NCI-H1092 treated with DMSO at 0.1 percent for 48 hours (cell line): ENCODE measurements around the gene POLK.
A peak's percentile ranks its signal among the peaks of the same experiment; 100 is the strongest.
"Not testable (repeated sequence)": the region's sequence is repeated elsewhere in the genome, so short reads cannot be mapped to it uniquely, and the experiment has no call there.

Experiments used
- DNase-seq: peaks from one replicate; lab custom pipeline; 2025; lab: John Stamatoyannopoulos, UW

The POLK gene

DNA sequence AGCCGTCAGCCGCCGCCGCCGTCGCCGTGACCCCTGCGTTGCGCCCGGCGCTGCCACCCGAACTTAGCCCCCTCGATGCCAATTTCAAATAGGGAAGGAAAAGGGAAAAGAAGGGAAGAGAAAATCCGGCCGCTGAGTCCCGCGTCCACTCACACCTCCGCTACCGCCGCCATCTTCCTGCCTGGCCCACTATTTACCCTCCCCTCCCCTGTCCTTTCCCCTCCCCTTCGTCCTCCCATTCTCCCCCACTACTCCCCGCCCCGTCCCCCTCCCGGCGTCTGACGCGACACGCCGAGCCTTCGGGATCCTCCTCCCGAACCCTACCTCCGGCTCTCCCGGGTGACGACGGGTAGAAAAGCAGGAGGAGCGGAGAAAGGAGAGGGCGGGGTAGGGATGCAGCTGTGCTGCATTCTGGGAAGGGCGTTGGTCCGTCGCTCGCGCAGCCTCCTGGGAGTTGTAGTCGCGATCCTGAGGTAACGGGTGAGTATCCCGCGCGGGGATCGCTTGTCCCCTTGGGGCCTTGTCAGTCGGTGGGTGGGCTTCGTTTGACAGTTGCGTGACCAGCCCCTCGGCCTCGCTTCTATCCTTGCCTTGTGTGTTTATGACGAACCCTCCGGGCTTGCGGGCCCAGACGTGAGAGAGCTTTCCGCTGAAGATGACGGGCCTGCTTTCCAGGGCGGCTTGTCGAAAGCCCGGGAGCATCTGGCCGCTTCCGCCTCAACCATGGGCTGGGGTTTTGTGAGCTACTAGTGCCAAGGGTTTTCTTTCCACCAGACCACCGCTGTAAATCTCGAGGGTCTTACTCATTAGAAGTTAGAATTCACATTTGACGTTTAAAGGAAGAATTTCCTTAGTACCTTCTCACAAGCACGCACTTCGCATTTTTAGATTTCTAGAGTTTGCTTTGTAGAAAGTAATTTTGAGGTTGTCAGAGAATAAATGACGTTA, at the start of gene POLK, which contains the start of gene CERT1:
Gene POLK (plus strand): TSS at position 457 of the 948 bp plus-strand sequence.
Gene CERT1 (minus strand): TSS at position 195 of the 948 bp plus-strand sequence. CDS start 422 bp downstream, outside the sequence.
- DNase-seq = peak; percentile 92

DNA sequence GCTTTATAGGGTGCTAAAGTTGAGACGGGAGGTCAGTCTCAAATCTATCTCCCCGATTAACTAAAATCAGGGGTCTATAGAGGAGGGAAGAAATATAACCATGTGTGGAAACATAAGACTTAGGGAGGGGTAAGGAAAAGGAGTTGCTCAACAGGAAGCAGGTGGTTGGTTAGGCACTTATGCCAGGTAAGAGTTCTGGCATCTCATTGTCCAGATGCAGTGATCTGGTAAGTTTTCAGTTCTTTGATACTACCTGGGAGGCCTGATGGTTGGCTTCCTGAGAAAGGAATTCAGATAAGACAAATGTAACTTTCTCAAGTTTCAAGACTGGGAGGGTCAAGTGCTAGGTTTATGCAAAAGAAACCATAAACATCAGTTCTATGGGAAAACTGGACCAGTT, 48.0 kb upstream of the POLK start:
- DNase-seq = no peak

DNA sequence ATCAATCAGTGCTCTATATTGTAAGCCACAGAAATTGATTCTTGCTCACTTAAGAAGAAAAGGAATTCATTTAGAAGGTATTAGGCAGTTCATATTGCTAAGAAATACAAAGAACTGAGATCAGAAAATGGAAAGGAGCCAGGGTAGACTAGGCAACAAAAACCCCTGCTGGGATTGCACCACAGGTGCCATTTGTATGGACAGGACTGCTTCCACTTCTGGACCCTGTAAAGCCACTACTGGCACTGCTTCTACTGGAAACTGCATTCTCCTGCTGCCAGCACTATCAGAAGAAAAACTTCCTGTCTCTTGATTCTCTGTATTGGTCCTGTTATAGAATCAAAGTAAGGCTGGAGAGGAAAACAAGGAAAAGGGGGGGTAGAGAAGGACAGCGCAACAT, 46.2 kb upstream of the POLK start:
- DNase-seq = peak; percentile 20

DNA sequence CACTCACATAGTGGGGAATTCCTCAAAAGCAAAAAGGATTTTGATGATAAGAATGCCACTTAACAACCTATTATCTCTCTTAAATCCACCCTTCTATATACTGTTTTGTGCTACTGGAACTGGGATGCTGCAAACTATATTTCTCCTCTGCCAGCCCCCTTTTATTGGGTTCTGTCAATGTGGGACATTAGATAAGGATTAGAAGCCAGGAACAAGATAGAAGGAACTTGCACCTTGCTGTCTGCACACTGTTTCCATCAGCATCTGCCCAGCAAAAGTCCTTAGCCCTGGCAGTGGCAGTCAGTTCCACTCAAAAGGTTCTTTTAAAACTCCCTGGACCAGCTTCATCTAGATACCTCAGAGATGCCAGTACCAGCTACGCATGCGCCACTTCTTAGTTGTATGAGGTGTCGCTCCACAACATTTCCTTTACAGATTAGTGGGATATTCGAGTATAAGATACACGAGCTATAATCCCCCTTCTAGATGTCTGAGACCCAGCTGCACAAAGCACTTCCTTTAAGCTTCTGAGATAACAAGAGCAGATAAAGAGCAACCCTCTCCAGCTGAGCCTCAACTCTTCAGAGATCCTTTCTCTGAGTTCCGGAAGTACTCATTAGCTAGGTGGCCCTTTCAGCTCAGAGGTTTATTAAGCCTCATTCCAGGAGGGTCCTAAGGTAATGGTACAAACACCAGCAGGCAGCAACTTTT, 45.5 kb upstream of the POLK start:
- no peak for DNase-seq

DNA sequence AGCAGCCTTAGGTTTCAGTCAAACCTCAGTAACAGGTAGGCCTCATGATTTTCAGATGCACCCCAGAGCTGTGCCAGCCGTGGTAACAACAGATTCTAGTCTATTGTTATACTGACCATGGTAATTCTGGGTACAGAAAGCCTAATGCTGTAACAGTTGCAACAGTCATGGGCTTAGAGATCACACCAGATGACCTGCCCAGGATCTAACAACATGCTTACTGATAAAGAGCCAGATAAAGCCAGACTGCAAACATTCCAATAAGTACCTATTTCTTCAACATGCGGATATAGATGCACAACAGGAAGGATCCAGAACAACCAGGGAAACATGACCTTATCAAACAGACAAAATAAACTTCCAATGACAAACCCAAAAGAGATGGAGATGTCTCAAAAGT, 43.1 kb upstream of the POLK start:
- DNase-seq = no peak

DNA sequence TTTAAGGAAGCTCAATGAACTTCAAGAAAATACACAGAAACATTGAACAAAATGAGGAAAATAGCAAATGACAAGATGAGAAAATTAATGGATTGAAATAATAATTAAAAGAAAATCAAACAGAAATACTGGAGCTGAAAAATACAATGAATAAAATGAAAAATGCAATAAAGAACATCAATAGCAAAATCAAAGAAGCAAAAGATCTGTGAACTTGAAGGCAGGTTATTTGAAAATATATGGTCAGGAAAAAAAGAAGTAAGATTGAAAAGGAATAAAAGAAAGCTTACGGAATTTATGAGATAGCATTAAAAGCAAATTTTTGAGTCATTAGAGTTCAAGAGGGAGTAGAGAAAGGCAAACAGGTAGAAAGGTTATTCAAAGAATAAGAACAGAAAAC, 42.7 kb upstream of the POLK start:
- DNase-seq = no peak

DNA sequence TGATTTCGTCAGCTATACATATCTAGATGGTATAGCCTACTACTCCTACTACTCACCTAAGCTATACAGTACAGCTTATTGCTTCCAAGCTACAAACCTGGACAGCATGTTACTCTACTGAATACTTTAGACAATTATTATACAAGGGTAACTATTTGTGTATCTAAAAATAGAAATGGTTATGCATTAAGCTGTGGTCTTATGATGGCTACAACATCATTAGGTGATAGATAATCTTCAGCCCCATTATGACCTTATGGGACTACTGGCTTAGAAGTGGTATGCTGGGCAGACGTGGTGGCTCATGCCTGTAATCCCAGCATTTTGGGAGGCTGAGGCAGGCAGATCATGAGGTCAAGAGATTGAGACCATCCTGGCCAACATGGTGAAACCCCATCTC, 40.5 kb upstream of the POLK start:
- no peak for DNase-seq

DNA sequence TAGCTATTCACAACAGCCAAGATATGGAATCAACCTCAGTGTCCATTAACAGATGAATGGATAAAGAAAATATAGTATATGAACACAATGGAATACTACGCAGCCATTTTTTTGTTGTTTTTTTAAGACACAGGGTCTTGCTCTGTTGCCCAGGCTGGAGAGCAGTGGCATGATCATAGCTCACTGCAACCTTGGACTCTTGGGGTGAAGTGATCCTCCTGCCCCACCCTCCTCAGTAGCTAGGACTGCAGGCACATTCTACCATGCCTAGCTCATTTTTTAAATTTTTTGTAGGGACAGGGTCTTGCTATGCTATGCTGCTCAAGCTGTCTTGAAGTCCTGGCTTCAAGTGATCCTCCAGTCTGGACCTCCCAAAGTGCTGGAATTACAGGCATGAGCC, 38.7 kb upstream of the POLK start:
- DNase-seq = no peak

DNA sequence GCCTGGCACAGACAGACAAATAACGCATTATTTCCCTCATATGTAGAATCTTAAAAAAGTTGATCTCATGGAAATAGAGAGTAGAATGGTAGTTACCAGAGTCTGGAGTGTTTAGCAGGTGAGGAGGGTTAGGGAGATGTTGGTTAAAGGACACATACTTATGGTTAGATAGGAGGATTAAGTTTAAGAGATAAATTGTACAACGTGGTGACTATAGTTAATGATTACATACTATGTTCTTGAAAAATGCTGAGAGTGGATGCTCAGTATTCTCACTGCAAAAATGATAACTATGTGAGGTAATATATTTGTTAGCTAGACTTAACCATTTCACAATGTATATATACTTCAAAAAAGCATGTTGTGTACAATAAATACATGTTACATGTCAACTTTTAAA, 38.2 kb upstream of the POLK start:
- DNase-seq = no peak

DNA sequence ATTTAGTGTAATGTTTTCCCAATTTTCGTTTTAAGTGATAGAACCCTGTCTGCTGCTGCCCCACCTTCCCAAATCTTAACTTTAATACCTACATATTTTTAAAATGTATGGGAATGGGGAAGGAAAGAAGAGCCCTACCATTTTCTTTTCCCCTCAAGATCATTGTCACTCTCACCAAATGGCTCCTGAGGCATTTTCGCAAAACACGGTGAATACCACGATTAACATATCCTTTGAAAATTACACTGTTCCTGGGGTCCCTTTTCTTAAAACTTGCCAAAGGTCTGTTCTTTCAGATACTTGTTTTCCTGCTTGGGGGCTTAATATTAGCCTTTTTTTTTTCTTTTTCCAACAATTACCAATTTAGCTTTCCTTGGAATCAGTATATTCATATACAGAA, 36.3 kb upstream of the POLK start:
- no peak for DNase-seq

DNA sequence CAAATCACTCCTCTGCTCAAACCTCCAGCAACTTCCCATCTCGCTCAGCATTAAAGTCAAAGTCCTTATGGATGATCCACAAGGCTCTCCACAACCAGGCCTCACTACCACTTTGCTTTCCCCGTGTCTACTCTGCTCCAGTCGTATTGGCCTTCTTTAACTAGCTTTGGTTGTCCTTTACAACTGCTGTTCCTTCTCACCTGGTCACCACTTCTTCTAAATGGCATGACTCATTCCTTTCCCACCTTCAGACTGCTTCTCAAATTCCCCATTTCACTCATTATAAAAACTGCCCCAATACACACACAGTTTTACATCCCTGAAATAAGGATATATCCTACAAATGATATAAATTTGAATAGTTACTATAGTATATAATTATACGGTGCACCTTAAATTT, 30.7 kb upstream of the POLK start:
- no peak for DNase-seq

DNA sequence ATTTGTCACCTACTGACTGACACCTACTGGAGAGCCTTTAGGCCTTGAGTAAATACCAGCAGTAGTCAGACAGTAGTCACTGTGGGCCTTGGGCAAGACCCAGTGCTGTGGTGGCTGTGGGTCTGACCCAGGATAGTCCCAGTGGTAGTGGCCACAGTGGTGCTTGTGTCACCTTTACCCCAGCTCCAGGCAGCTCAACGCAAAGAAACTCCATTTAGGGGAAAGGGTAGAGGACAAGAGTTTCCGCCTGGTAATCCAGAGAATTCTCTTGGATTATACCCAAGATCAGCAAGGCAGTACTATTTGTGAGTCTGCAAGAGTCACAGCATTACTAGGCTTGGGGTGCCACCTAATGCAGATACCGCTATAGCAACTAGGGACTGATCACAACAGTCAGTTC, 29.2 kb upstream of the POLK start:
- no peak for DNase-seq

DNA sequence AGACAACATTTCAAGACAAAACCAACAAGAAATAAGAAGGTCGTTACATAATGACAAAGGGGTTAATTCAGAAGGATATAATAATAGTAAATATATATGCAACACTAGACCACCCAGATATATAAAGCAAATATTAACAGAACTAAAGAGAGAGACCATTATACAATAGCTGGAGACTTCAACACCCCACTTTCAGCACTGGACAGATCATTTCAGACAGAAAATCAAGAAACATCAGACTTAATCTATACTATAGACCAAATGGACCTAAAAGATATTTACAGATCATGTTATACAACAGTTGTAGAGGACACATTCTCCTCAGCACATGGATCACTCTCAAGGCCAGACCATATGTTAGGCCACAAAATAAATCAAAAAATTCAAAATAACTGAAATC, 27.1 kb upstream of the POLK start:
- no peak for DNase-seq

DNA sequence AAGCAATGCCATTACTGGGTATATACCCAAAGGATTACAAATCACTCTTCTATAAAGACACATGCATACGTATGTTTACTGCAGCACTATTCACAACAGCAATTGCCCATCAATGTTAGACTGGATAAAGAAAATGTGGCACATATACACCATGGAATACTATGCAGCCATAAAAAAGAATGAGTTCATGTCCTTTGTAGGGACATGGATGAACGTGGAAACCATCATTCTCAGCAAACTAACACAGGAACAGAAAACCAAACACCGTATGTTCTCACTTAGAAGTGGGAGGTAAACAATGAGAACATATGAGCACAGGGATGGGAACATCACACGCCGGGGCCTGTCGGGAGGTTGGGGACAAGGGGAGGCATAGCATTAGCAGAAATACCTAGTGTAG, 21.8 kb upstream of the POLK start:
- DNase-seq = not testable (repeated sequence)

DNA sequence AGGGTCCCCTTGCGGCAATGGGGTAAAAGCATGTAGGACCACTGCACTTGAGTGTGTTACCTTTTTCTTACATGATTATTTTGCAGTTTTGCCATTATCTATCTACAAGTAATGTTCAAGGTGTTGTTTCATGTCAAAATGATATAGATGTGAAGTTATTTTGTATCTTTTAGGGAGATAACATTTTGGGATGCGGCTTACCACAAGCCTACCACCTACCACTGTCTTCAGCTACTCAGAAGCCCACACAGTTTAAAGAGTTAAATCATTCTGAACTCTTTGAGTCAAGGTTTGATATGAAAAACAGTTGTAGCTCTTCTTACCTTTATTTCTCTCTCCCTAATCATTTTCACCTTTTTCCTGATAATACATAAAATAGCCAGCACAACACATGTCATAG, 20.1 kb upstream of the POLK start:
- DNase-seq = no peak

DNA sequence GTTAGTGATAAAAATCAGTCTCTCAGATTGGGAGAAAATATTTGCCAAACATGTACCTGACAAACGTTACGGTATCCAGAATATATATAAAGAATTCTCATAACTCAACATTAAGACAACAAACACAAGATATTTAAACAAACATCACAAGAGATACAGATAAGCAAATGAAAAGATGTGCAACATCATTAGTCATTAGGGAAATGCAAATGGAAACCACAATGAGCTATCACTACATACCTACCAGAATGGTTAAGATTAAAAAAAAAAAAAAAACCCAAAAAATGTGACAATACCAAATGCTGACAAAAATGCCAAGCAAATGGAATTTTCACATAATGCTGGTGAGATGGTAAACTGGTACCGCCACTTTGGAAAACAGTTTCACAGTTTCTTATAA, 15.7 kb upstream of the POLK start:
- DNase-seq = no peak

DNA sequence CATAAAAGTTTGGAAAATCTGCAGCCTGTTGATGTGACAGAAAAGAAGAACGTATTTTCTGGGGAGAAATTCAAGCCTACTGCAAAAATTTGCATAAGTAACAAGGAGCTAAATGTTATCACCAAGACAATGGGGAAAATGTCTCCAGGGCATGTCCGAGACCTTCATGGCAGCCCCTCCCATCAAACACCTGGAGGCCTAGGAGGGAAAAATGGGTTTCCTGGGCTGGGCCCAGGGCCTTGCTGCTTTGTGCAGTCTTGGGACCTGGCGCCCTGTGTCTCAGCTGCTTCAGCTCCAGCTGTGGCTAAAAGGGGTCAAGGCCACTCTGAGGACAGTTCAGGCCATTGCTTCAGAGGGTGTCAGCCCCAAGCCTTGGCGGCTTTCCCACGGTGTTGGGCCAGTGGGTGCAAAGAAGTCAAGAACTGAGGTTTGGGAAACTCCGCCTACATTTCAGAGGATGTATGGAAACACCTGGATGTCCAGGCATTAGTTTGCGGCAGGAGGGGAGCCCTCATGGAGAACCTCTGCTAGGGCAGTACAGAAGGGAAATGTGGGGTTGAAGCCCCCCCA, 13.4 kb upstream of the POLK start:
- no peak for DNase-seq

DNA sequence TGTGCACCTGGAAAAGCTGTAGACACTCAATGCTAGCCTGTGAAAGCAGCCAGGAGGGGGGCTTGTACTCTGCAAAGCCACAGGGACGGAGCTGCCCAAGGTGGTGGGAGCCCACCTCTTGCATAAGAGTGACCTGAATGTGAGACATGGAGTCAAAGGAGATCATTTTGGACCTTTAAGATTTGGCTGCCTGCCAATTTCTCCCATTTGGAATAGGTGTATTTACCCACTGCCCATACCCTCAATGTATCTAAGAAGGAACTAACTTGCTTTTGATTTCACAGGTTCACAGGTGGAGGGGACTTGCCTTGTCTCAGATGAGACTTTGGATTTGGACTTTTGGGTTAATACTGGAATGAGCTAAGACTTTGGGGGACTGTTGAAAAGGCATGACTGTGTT, 12.8 kb upstream of the POLK start:
- not testable (repeated sequence) for DNase-seq

DNA sequence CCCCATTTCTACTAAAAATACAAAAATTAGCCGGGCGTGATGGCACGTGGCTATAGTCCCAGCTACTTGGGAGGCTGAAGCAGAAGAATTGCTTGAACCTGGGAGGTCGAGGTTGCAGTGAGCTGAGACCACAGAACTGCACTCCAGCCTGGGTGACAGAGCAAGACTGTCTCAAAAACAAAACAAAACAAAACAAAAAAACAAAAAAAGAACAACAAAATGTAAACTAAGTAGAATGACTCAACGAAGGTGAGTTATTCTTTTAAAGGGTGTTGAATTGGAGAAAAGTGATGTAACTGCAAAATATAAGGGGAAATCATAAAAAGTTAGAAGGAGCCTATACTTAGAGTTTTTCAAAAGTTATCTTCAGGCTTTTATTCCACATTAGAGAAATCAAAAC, 6.6 kb upstream of the POLK start:
- not testable (repeated sequence) for DNase-seq

DNA sequence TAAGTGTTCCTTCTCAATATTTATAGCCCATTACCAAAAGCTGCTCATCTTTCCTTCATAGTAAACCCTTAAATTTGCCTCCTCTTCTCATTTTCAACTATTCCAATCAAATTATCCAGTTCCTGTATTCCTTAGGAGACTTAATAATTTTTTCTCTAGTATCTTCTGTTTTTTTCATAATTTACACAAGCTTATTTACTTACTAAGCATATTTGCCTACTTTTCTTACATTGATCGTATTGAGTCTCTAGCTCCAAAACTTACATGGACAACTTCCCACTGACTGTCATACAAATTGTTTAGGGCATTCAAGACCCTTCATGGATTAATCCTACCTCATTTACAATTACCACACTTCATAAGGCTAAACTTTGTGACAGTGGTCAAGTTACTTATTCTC, 3.9 kb upstream of the POLK start:
- no peak for DNase-seq

DNA sequence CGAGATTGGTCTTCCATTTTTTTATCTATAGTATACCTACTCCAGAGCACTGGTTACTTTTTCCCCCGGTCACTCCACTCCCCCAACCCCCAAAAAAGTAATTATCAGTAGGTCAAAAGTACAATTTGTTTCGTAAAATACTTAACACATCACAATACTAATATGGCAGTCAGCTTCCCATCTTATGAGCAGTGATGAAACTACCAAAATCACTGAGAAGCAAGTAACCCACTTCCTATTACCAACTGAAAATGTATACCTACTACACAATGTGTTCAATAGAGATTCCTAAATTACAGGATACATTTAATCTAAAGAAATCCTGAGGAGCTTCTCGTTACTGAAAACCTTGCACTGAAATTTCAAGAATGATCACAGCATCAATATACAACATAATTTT, 2.1 kb upstream of the POLK start:
- no peak for DNase-seq

DNA sequence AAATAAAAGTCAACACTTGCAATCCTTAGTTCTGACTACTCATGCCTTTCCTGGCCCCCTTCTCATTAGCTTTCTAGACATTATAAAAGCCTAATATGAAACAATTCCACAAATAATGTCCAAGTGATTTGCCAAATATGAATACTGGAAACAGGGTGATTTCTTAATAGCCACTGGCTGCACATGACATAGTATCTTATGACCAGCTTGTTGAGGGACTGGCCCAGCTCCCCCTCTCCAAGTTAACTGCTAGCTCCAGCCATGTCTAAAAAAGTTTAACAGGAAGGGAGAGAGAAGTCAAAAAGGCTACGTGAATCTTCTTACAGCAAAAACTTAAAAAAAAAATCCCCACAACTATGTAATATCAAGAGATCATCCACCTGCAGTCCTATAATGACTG, 1.7 kb upstream of the POLK start:
- DNase-seq = no peak

DNA sequence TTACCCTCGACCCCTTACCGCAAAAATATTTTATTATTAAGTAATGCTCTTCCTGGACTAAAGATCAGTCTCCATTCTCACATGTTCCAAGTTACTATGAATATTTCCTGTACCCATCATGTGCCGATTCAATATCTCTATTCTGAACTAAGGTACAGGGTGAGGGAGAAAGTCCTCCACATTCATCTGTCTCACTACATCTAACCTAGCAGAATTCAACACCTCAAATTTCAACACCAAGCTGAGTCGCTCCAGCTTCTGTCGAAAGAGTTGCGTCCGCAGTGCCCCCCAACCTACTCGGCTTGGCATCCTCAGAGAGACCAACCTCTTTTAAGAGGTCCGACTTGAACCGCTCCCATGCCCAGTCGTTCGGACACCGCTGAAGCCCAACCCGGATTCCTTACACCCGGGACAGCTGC, 1.3 kb upstream of the POLK start:
- no peak for DNase-seq
